ENCODE measurements around the gene MB.

DNA sequence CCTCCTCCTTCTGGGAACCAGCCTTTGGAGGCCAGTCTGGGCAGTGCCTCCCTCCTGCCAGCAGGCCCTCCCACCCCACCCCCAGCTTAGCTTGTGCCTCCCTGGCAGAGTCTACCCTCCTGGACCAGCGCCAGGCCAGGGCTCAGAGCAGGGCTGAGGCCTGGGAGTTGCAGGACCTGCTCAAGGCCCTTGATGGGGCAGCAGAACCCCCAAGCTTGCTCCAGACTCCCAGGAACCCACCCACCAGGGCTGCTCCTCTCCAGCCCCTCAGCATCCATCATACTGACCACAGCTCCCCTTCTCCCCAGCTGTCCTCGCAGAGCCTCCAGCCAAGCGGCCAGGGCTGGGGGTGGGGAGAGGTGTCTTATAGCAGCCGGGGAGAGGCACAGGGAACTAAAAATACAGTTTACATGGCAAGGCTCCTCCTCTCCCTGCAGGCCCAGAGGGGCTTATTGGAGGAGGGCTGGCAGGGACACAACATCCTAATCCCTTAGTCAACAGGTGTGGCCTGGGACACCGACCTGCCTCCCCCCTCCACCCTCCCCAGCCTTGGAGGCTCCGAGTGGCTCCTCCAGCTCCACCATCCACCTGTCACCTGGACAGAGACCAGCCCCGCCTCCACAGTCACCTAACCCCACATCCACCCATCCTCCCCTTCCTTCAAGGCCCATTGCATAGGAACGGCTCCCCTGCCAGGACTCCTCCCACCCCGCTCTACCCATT lies 5.2 kb upstream of the MB start:
- no peak for TF ChIP-seq ZFP36 (IDR thresholded peaks at IDR 0.05; ENCODE audit: borderline replicate concordance, partially characterized antibody)
- TF ChIP-seq, protein P1, sequence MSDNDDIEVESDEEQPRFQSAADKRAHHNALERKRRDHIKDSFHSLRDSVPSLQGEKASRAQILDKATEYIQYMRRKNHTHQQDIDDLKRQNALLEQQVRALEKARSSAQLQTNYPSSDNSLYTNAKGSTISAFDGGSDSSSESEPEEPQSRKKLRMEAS (IDR thresholded peaks at IDR 0.05): no peak
- TF ChIP-seq, protein P2, sequence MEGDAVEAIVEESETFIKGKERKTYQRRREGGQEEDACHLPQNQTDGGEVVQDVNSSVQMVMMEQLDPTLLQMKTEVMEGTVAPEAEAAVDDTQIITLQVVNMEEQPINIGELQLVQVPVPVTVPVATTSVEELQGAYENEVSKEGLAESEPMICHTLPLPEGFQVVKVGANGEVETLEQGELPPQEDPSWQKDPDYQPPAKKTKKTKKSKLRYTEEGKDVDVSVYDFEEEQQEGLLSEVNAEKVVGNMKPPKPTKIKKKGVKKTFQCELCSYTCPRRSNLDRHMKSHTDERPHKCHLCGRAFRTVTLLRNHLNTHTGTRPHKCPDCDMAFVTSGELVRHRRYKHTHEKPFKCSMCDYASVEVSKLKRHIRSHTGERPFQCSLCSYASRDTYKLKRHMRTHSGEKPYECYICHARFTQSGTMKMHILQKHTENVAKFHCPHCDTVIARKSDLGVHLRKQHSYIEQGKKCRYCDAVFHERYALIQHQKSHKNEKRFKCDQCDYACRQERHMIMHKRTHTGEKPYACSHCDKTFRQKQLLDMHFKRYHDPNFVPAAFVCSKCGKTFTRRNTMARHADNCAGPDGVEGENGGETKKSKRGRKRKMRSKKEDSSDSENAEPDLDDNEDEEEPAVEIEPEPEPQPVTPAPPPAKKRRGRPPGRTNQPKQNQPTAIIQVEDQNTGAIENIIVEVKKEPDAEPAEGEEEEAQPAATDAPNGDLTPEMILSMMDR (IDR thresholded peaks at IDR 0.05): no peak
- TF ChIP-seq PHF8 (IDR thresholded peaks at IDR 0.05; ENCODE audit: borderline replicate concordance, low read depth): no peak
- no peak for TF ChIP-seq ZNF302 (CRISPR knock-in tag; IDR thresholded peaks at IDR 0.05)
- TF ChIP-seq, protein P3, sequence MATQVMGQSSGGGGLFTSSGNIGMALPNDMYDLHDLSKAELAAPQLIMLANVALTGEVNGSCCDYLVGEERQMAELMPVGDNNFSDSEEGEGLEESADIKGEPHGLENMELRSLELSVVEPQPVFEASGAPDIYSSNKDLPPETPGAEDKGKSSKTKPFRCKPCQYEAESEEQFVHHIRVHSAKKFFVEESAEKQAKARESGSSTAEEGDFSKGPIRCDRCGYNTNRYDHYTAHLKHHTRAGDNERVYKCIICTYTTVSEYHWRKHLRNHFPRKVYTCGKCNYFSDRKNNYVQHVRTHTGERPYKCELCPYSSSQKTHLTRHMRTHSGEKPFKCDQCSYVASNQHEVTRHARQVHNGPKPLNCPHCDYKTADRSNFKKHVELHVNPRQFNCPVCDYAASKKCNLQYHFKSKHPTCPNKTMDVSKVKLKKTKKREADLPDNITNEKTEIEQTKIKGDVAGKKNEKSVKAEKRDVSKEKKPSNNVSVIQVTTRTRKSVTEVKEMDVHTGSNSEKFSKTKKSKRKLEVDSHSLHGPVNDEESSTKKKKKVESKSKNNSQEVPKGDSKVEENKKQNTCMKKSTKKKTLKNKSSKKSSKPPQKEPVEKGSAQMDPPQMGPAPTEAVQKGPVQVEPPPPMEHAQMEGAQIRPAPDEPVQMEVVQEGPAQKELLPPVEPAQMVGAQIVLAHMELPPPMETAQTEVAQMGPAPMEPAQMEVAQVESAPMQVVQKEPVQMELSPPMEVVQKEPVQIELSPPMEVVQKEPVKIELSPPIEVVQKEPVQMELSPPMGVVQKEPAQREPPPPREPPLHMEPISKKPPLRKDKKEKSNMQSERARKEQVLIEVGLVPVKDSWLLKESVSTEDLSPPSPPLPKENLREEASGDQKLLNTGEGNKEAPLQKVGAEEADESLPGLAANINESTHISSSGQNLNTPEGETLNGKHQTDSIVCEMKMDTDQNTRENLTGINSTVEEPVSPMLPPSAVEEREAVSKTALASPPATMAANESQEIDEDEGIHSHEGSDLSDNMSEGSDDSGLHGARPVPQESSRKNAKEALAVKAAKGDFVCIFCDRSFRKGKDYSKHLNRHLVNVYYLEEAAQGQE (IDR thresholded peaks at IDR 0.05): no peak
- no peak for TF ChIP-seq CBX2 (IDR thresholded peaks at IDR 0.05; ENCODE audit: borderline replicate concordance, low read depth)
